H9 (cell line): Measurements from ENCODE around the gene ATRN. TPM values are rescaled to one million over a fixed set of nuclear protein-coding genes. Genes with fewer than 3 reads are reported as not detected.

Source experiments
- DNase-seq: peaks from one replicate; pipeline ENCODE4 v3.0.0-alpha.2; 2017
- H2AFZ ChIP-seq: one replicate; pipeline ENCODE4 v1.6.1; 2013; ENCODE audit warnings: mild to moderate bottlenecking, low read length, control low read depth, moderate library complexity
- H2AK5ac ChIP-seq: 2 replicates; pipeline ENCODE4 v1.6.1; 2013; ENCODE audit warnings: low read length, control low read depth, mixed read lengths; ENCODE audit not compliant: insufficient read length
- H2BK120ac ChIP-seq: one replicate; pipeline ENCODE4 v1.6.1; 2013; ENCODE audit warnings: low read depth, mild to moderate bottlenecking, low read length, control low read depth, inconsistent platforms; ENCODE audit not compliant: poor library complexity, severe bottlenecking
- H2BK12ac ChIP-seq: 2 replicates; pipeline ENCODE4 v1.6.1; 2013; ENCODE audit warnings: low read length, control low read depth, mixed read lengths, low read depth; ENCODE audit not compliant: insufficient read length
- H2BK15ac ChIP-seq: 2 replicates; pipeline ENCODE4 v1.6.1; 2013; ENCODE audit warnings: low read depth, low read length, control low read depth
- H2BK20ac ChIP-seq: one replicate; pipeline ENCODE4 v1.6.1; 2013; ENCODE audit warnings: low read depth, mild to moderate bottlenecking, low read length, control low read depth, inconsistent platforms; ENCODE audit not compliant: poor library complexity, severe bottlenecking
- H2BK5ac ChIP-seq: 2 replicates; pipeline ENCODE4 v1.6.1; 2013; ENCODE audit warnings: low read length, control low read depth, mixed read lengths; ENCODE audit not compliant: insufficient read length
- H3K14ac ChIP-seq: 2 replicates; pipeline ENCODE4 v1.6.1; 2013; ENCODE audit warnings: low read length, control low read depth; ENCODE audit not compliant: insufficient read depth
- H3K18ac ChIP-seq: 2 replicates; pipeline ENCODE4 v1.6.1; 2013; ENCODE audit warnings: low read depth, mild to moderate bottlenecking, mixed read lengths, low read length, control low read depth; ENCODE audit not compliant: insufficient read length
- H3K23ac ChIP-seq: 2 replicates; pipeline ENCODE4 v1.6.1; 2013; ENCODE audit warnings: low read length, control low read depth, mixed read lengths, low read depth; ENCODE audit not compliant: insufficient read length
- H3K23me2 ChIP-seq: 2 replicates; pipeline ENCODE4 v1.6.1; 2013; ENCODE audit warnings: low read depth, mild to moderate bottlenecking, mixed read lengths, low read length, control low read depth; ENCODE audit not compliant: insufficient read length, poor library complexity, severe bottlenecking
- H3K27ac ChIP-seq: 2 replicates; pipeline ENCODE4 v1.5.1; 2013; ENCODE audit warnings: low read length, control low read depth, mixed read lengths, low read depth; ENCODE audit not compliant: insufficient read length
- H3K27me3 ChIP-seq: 2 replicates; pipeline ENCODE4 v1.6.1; 2013; ENCODE audit warnings: low read length, control low read depth, inconsistent platforms; ENCODE audit not compliant: insufficient read depth
- H3K4ac ChIP-seq: 2 replicates; pipeline ENCODE4 v1.6.1; 2013; ENCODE audit warnings: low read depth, mild to moderate bottlenecking, control low read depth, inconsistent platforms, low read length, moderate library complexity
- H3K4me1 ChIP-seq: 2 replicates; pipeline ENCODE4 v1.6.1; 2013; ENCODE audit warnings: low read length, control low read depth, inconsistent platforms; ENCODE audit not compliant: insufficient read depth
- H3K4me2 ChIP-seq: 2 replicates; pipeline ENCODE4 v1.6.1; 2013; ENCODE audit warnings: low read length, control low read depth, mixed read lengths; ENCODE audit not compliant: insufficient read length, insufficient read depth
- H3K56ac ChIP-seq: 2 replicates; pipeline ENCODE4 v1.6.1; 2013; ENCODE audit warnings: low read depth, mild to moderate bottlenecking, mixed read lengths, low read length, control low read depth; ENCODE audit not compliant: insufficient read length
- H3K79me1 ChIP-seq: 2 replicates; pipeline ENCODE4 v1.6.1; 2013; ENCODE audit warnings: low read depth, mild to moderate bottlenecking, moderate library complexity, low read length, control low read depth, inconsistent platforms; ENCODE audit not compliant: insufficient read depth, poor library complexity, severe bottlenecking
- H3K79me2 ChIP-seq: 2 replicates; pipeline ENCODE4 v1.6.1; 2013; ENCODE audit warnings: low read length, control low read depth, inconsistent platforms; ENCODE audit not compliant: insufficient read depth
- H3K9ac ChIP-seq: 2 replicates; pipeline ENCODE4 v1.6.1; 2013; ENCODE audit warnings: low read length, control low read depth, mixed read lengths; ENCODE audit not compliant: insufficient read length; ENCODE audit errors: extremely low read depth
- H3K9me3 ChIP-seq: one replicate; pipeline ENCODE4 v1.6.1; 2013; ENCODE audit warnings: low read depth, low read length, inconsistent platforms; ENCODE audit not compliant: control insufficient read depth
- H3T11ph ChIP-seq: one replicate; pipeline ENCODE4 v1.6.1; 2013; ENCODE audit warnings: mild to moderate bottlenecking, low read length, control low read depth, inconsistent platforms
- H4K20me1 ChIP-seq: one replicate; pipeline ENCODE4 v1.6.1; 2013; ENCODE audit not compliant: control insufficient read depth, insufficient read length, insufficient read depth
- H4K5ac ChIP-seq: 2 replicates; pipeline ENCODE4 v1.6.1; 2013; ENCODE audit warnings: low read depth, mild to moderate bottlenecking, mixed read lengths, low read length, control low read depth; ENCODE audit not compliant: insufficient read length
- H4K8ac ChIP-seq: replicated peaks from 2 replicates; pipeline ENCODE4 v1.6.1; 2013; ENCODE audit warnings: low read length, control low read depth, mixed read lengths, low read depth; ENCODE audit not compliant: insufficient read length
- H4K91ac ChIP-seq: 2 replicates; pipeline ENCODE4 v1.6.1; 2013; ENCODE audit warnings: low read depth, mild to moderate bottlenecking, moderate library complexity, mixed read lengths, low read length, control low read depth; ENCODE audit not compliant: insufficient read length
- H3K27ac Mint-ChIP-seq, 3 experiments: 2 replicates in 2 of 3; 3 replicates in 1 of 3; pipeline ENCODE4 v1.8.0; 2020 to 2021; ENCODE audit warnings: mixed read lengths in 3 of 3, mild to moderate bottlenecking in 1 of 3, moderate library complexity in 1 of 3
- H3K27me3 Mint-ChIP-seq: 2 replicates; pipeline ENCODE4 v1.8.0; 2021; ENCODE audit warnings: low read depth, mild to moderate bottlenecking, moderate library complexity, mixed read lengths
- H3K36me3 Mint-ChIP-seq, 3 experiments: 2 replicates in 2 of 3; 3 replicates in 1 of 3; pipeline ENCODE4 v1.8.0; 2020 to 2021; ENCODE audit warnings: low read depth in 3 of 3, mixed read lengths in 3 of 3; ENCODE audit not compliant: insufficient read depth in 1 of 3
- H3K4me1 Mint-ChIP-seq, 2 experiments: 2 replicates each; pipeline ENCODE4 v1.8.0; 2020; ENCODE audit warnings: mixed read lengths in 2 of 2
- H3K4me3 Mint-ChIP-seq, 2 experiments: 2 replicates in 1 of 2; 3 replicates in 1 of 2; pipeline ENCODE4 v1.8.0; 2020 to 2021; ENCODE audit warnings: mild to moderate bottlenecking in 2 of 2, mixed read lengths in 2 of 2, moderate library complexity in 1 of 2
- H3K9me3 Mint-ChIP-seq, 2 experiments: 2 replicates in 1 of 2; 3 replicates in 1 of 2; pipeline ENCODE4 v1.8.0; 2020; ENCODE audit warnings: mild to moderate bottlenecking in 2 of 2, mixed read lengths in 2 of 2, moderate library complexity in 1 of 2
- WGBS: extraction: QIAGEN DNeasy Blood & Tissue Kit; methylation state at CpG from one replicate; pipeline ENCODE4 v1.1.7; 2013; ENCODE audit warnings: missing lambda C conversion rate, low lambda C conversion rate, mixed read lengths; ENCODE audit not compliant: insufficient read length; ENCODE audit errors: extremely low coverage; 5-methylcytosine and 5-hydroxymethylcytosine counted together
- total RNA-seq: library from RNA; stranded (reverse); gene quantifications from 2 replicates; pipeline ENCODE4 v1.2.1, GENCODE V29; 2021
- TF ChIP-seq, protein P1 (sequence below): fragments of 200-600 bp; sonication (generic); conservative IDR thresholded peaks from 3 replicates; pipeline ENCODE4 v1.8.0; 2021; ENCODE audit warnings: antibody characterized with exemption, mild to moderate bottlenecking

ATRN gene
- total RNA-seq, 1 experiment from 2014 or later = 23.1 TPM

DNA sequence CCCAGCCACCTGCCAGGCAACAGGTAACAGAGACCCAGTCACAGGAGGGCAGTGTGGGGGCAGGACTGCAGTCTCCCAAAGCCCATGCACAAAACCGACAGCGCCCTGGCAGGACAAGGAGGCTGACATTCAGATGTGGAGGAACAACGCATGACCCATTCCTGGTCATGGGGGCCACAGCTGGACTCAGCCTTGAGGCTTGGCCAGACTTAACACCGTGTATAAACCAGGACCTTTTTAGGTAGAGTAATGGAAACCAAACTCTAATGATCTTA lies 184.2 kb downstream of the ATRN start:
- no peak overlapping the region for H3K18ac ChIP-seq
- no peak overlapping the region for H2AFZ ChIP-seq
- TF ChIP-seq, protein P1, sequence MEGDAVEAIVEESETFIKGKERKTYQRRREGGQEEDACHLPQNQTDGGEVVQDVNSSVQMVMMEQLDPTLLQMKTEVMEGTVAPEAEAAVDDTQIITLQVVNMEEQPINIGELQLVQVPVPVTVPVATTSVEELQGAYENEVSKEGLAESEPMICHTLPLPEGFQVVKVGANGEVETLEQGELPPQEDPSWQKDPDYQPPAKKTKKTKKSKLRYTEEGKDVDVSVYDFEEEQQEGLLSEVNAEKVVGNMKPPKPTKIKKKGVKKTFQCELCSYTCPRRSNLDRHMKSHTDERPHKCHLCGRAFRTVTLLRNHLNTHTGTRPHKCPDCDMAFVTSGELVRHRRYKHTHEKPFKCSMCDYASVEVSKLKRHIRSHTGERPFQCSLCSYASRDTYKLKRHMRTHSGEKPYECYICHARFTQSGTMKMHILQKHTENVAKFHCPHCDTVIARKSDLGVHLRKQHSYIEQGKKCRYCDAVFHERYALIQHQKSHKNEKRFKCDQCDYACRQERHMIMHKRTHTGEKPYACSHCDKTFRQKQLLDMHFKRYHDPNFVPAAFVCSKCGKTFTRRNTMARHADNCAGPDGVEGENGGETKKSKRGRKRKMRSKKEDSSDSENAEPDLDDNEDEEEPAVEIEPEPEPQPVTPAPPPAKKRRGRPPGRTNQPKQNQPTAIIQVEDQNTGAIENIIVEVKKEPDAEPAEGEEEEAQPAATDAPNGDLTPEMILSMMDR = no peak

More for the DNA sequence above, 184.2 kb downstream of the ATRN start:
- no peak overlapping the region for H2BK12ac ChIP-seq
- Mint-ChIP-seq H3K4me3 (no peak overlapping the region), H3K27ac (no peak overlapping the region; a peak in 1 of 7 replicates), H3K36me3 (no peaks in the 10 kb centered on the region; a peak in 1 of 7 replicates), H3K27me3 (peaks cover 19% of the 10 kb centered on the region), H3K9me3 (no peaks in the 10 kb centered on the region), H3K4me1 (peaks cover 15 to 22% of the 10 kb centered on the region in 2 experiments)
- H2BK120ac ChIP-seq = no peak overlapping the region
- no peak for DNase-seq
- no peaks in the 10 kb centered on the region for H3K9me3 ChIP-seq
- WGBS = no CpG with 5 or more reads among the region's 4 CpGs
- no peak overlapping the region for H3K4me2 ChIP-seq
- no peak overlapping the region for H3K9ac ChIP-seq
- no peak overlapping the region for H3K14ac ChIP-seq
- H3K23me2 ChIP-seq = no peaks in the 10 kb centered on the region
- no peak overlapping the region for H2BK5ac ChIP-seq
- H2BK15ac ChIP-seq = no peak overlapping the region
- H4K20me1 ChIP-seq = no peaks in the 10 kb centered on the region
- no peak overlapping the region for H3K23ac ChIP-seq
- no peak overlapping the region for H2AK5ac ChIP-seq
- no peak overlapping the region for H4K5ac ChIP-seq
- H3K79me1 ChIP-seq = no peaks in the 10 kb centered on the region
- H4K8ac ChIP-seq = no peak overlapping the region
- no peak overlapping the region for H3K27ac ChIP-seq
- H3K27me3 ChIP-seq = no peaks in the 10 kb centered on the region
- H3K56ac ChIP-seq = no peak overlapping the region
- no peak overlapping the region for H3K4ac ChIP-seq
- no peak overlapping the region for H3T11ph ChIP-seq
- no peaks in the 10 kb centered on the region for H3K79me2 ChIP-seq
- no peak overlapping the region for H4K91ac ChIP-seq
- H2BK20ac ChIP-seq = no peak overlapping the region
- no peaks in the 10 kb centered on the region; the same call in 1 of the 2 replicates for H3K4me1 ChIP-seq
